ENCODE results near the gene TSC22D2.
A peak's percentile ranks its signal among the peaks of the same experiment; 100 is the strongest.

TSC22D2 gene

GRCh38 chr3:150409125-150409511 lies 1.0 kb downstream of the TSC22D2 start:
- Histone ChIP-seq H3K79me2 (ENCODE audit: insufficient read depth, low read length) (peaks cover 51% of the 10 kb centered on the region), H3K36me3 (ENCODE audit: low read length) (peaks cover 11% of the 10 kb centered on the region; the same call in 1 of the 2 replicates), H3K27ac (ENCODE audit: low read depth, low read length) (peak overlapping the region; percentile 98), H3K9ac (ENCODE audit: low read length) (peak overlapping the region; percentile 94), H3K9me2 (replicated peaks; ENCODE audit: insufficient read depth, low read length) (no peaks in the 10 kb centered on the region), H3F3A (ENCODE audit: insufficient read depth) (peaks cover 18% of the 10 kb centered on the region), H3K4me2 (ENCODE audit: low read depth, low read length, poor library complexity, severe bottlenecking) (peak overlapping the region; percentile 99), H4K20me1 (ENCODE audit: low read depth, low read length) (peaks cover 31% of the 10 kb centered on the region), H2AFZ (ENCODE audit: low read depth, low read length, severe bottlenecking) (peak overlapping the region; percentile 58), H3K4me3 (ENCODE audit: insufficient read depth, low read length, poor library complexity, severe bottlenecking) (peak overlapping the region; percentile 90), H3K9me3 (ENCODE audit: insufficient read depth, low read length) (no peaks in the 10 kb centered on the region), H3K27me3 (ENCODE audit: low read length) (no peaks in the 10 kb centered on the region)
- no peak for TF ChIP-seq CTCF (IDR thresholded peaks at IDR 0.05; ENCODE audit: insufficient read depth, low read length, poor library complexity, severe bottlenecking)
- no peak for TF ChIP-seq EZH2phosphoT487 (conservative IDR thresholded peaks at IDR 0.05; ENCODE audit: low read length)

DNA sequence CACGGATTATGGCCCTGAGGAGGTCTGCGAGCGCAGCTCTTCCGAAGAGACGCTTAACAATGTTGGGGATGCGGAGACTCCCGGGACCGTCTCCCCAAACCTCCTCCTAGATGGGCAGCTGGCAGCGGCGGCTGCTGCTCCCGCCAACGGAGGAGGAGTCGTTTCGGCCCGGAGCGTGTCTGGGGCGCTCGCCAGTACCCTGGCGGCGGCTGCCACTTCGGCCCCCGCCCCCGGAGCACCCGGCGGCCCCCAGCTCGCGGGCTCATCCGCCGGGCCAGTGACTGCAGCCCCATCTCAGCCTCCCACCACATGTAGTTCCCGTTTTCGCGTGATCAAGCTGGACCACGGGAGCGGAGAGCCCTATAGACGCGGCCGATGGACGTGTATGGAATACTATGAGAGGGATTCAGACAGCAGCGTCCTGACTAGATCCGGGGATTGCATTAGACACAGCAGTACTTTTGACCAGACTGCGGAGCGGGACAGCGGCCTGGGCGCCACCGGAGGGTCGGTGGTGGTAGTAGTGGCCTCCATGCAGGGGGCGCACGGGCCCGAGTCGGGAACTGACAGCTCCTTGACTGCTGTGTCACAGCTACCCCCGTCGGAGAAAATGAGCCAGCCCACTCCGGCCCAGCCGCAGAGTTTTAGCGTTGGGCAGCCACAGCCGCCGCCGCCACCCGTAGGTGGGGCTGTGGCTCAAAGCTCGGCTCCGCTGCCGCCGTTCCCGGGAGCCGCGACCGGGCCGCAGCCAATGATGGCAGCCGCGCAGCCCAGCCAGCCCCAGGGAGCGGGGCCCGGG lies 1.6 kb downstream of the TSC22D2 start:
- peaks cover 18% of the 10 kb centered on the region for H3F3A ChIP-seq (ENCODE audit: insufficient read depth)
- no peaks in the 10 kb centered on the region for H3K9me2 ChIP-seq (replicated peaks; ENCODE audit: insufficient read depth, low read length)
- peaks cover 57% of the 10 kb centered on the region for H3K79me2 ChIP-seq (ENCODE audit: insufficient read depth, low read length)
- peak overlapping the region; percentile 98 for H3K27ac ChIP-seq (ENCODE audit: low read depth, low read length)
- no peaks in the 10 kb centered on the region for H3K27me3 ChIP-seq (ENCODE audit: low read length)
- peak overlapping the region; percentile 90 for H3K4me3 ChIP-seq (ENCODE audit: insufficient read depth, low read length, poor library complexity, severe bottlenecking)
- peaks cover 37% of the 10 kb centered on the region for H4K20me1 ChIP-seq (ENCODE audit: low read depth, low read length)
- peak overlapping the region; percentile 94 for H3K9ac ChIP-seq (ENCODE audit: low read length)
- no peaks in the 10 kb centered on the region for H3K9me3 ChIP-seq (ENCODE audit: insufficient read depth, low read length)
- peak overlapping the region; percentile 58 for H2AFZ ChIP-seq (ENCODE audit: low read depth, low read length, severe bottlenecking)
- TF ChIP-seq CTCF (IDR thresholded peaks at IDR 0.05; ENCODE audit: insufficient read depth, low read length, poor library complexity, severe bottlenecking) (peak; percentile 34), EZH2phosphoT487 (conservative IDR thresholded peaks at IDR 0.05; ENCODE audit: low read length) (no peak)
- peaks cover 15% of the 10 kb centered on the region; the same call in 1 of the 2 replicates for H3K36me3 ChIP-seq (ENCODE audit: low read length)
- H3K4me2 ChIP-seq (ENCODE audit: low read depth, low read length, poor library complexity, severe bottlenecking): peak overlapping the region; percentile 99

GRCh38 chr3:150410311-150411105 lies 2.4 kb downstream of the TSC22D2 start:
- Histone ChIP-seq H3K27me3 (ENCODE audit: low read length) (no peaks in the 10 kb centered on the region), H3K9me3 (ENCODE audit: insufficient read depth, low read length) (no peaks in the 10 kb centered on the region), H3F3A (ENCODE audit: insufficient read depth) (peaks cover 18% of the 10 kb centered on the region), H3K4me2 (ENCODE audit: low read depth, low read length, poor library complexity, severe bottlenecking) (peak overlapping the region; percentile 99), H3K9ac (ENCODE audit: low read length) (peak overlapping the region; percentile 94), H2AFZ (ENCODE audit: low read depth, low read length, severe bottlenecking) (no peak overlapping the region), H4K20me1 (ENCODE audit: low read depth, low read length) (peaks cover 45% of the 10 kb centered on the region), H3K27ac (ENCODE audit: low read depth, low read length) (0 out of 2 replicates have a peak overlapping the region, but pooled peaks have one; percentile 16), H3K9me2 (replicated peaks; ENCODE audit: insufficient read depth, low read length) (no peaks in the 10 kb centered on the region), H3K79me2 (ENCODE audit: insufficient read depth, low read length) (peaks cover 65% of the 10 kb centered on the region), H3K4me3 (ENCODE audit: insufficient read depth, low read length, poor library complexity, severe bottlenecking) (peak overlapping the region; percentile 90), H3K36me3 (ENCODE audit: low read length) (peaks cover 21% of the 10 kb centered on the region)
- TF ChIP-seq EZH2phosphoT487 (conservative IDR thresholded peaks at IDR 0.05; ENCODE audit: low read length) (no peak), CTCF (IDR thresholded peaks at IDR 0.05; ENCODE audit: insufficient read depth, low read length, poor library complexity, severe bottlenecking) (peak; percentile 9)
